H1 (cell line): ENCODE results near the gene RBP4. TPM values are rescaled to one million over a fixed set of nuclear protein-coding genes. Genes with fewer than 3 reads are reported as not detected.

ENCODE experiments used
- CTCF ChIA-PET: fragments of 300-600 bp; sonication (Branson Sonifier 250); formaldehyde crosslinking; loops from one replicate; lab custom pipeline; 2021; ENCODE audit not compliant: partially characterized antibody; lab: Charles Lee
- POLR2A ChIA-PET: fragments of 300-600 bp; sonication (Branson Sonifier 250); formaldehyde crosslinking; loops from one replicate; lab custom pipeline; 2021; ENCODE audit warnings: inconsistent platforms; ENCODE audit not compliant: partially characterized antibody; lab: Charles Lee
- DNase-seq, 2 experiments: peaks; one replicate each; pipeline versions ENCODE4 v3.0.0 to v3.0.0-alpha.2; 2010 to 2022; ENCODE audit warnings: low spot score in 2 of 2, low read depth in 1 of 2, mixed read lengths in 1 of 2
- FAIRE-seq: peaks from 2 replicates; lab custom pipeline; 2011; peaks lifted over from hg19 to GRCh38; lab: Jason Lieb, UNC
- H2AFZ ChIP-seq: 2 replicates; pipeline ENCODE4 v1.8.1; 2012; ENCODE audit warnings: low read length, inconsistent platforms
- H2AK5ac ChIP-seq: 2 replicates; pipeline ENCODE4 v1.6.1; 2013; ENCODE audit warnings: low read depth, low read length
- H2BK120ac ChIP-seq: replicated peaks from 2 replicates; pipeline ENCODE3; 2013; ENCODE audit warnings: low read depth, low read length, inconsistent platforms
- H2BK12ac ChIP-seq: 2 replicates; pipeline ENCODE4 v1.6.1; 2013; ENCODE audit warnings: low read depth, low read length
- H2BK15ac ChIP-seq: 2 replicates; pipeline ENCODE4 v1.6.1; 2013; ENCODE audit warnings: low read length
- H2BK20ac ChIP-seq: 2 replicates; pipeline ENCODE4 v1.6.1; 2013; ENCODE audit warnings: low read length
- H2BK5ac ChIP-seq: 2 replicates; pipeline ENCODE4 v1.6.1; 2013; ENCODE audit warnings: low read depth, low read length
- H3K14ac ChIP-seq: 2 replicates; pipeline ENCODE4 v1.6.1; 2013; ENCODE audit warnings: inconsistent platforms; ENCODE audit not compliant: insufficient read length
- H3K18ac ChIP-seq: 2 replicates; pipeline ENCODE4 v1.6.1; 2013; ENCODE audit warnings: low read length; ENCODE audit errors: extremely low read depth
- H3K23ac ChIP-seq: 2 replicates; pipeline ENCODE4 v1.6.1; 2013; ENCODE audit warnings: inconsistent platforms; ENCODE audit not compliant: insufficient read length
- H3K23me2 ChIP-seq: 2 replicates; pipeline ENCODE4 v1.6.1; 2013; ENCODE audit warnings: low read depth, low read length
- H3K27ac ChIP-seq: 2 replicates; pipeline ENCODE4 v1.6.1; 2011; ENCODE audit warnings: low read depth, low read length, inconsistent platforms
- H3K27me3 ChIP-seq, 4 experiments: replicated peaks in 1 of 4; 1 replicate in 1 of 4; 2 replicates in 3 of 4; pipeline versions ENCODE4 v1.6.1 to v1.8.1; 2011 to 2013; ENCODE audit warnings: low read length in 3 of 4, mild to moderate bottlenecking in 3 of 4, inconsistent platforms in 2 of 4, mixed read lengths in 2 of 4, moderate library complexity in 1 of 4; ENCODE audit not compliant: control insufficient read depth in 3 of 4, insufficient read depth in 3 of 4; ENCODE audit errors: extremely low read depth in 1 of 4
- H3K36me3 ChIP-seq, 4 experiments: 2 replicates each; pipeline versions ENCODE4 v1.6.1 to v1.8.1; 2011 to 2013; ENCODE audit warnings: mild to moderate bottlenecking in 4 of 4, low read length in 3 of 4, moderate library complexity in 2 of 4, control low read depth in 1 of 4, inconsistent platforms in 1 of 4; ENCODE audit not compliant: insufficient read depth in 4 of 4, control insufficient read depth in 2 of 4
- H3K4ac ChIP-seq: replicated peaks from 2 replicates; pipeline ENCODE3; 2013; ENCODE audit warnings: low read length, low read depth, mixed read lengths, inconsistent platforms; ENCODE audit not compliant: insufficient read length
- H3K4me1 ChIP-seq, 4 experiments: replicated peaks in 1 of 4; 1 replicate in 1 of 4; 2 replicates in 3 of 4; pipeline versions ENCODE4 v1.6.1 to v1.8.1; 2011 to 2013; ENCODE audit warnings: low read length in 3 of 4, inconsistent platforms in 2 of 4, mixed read lengths in 1 of 4; ENCODE audit not compliant: insufficient read depth in 4 of 4, control insufficient read depth in 3 of 4
- H3K4me2 ChIP-seq, 2 experiments: 2 replicates each; pipeline versions ENCODE4 v1.6.1 to v1.8.1; 2011 to 2013; ENCODE audit warnings: low read depth in 2 of 2, low read length in 2 of 2, control low read depth in 1 of 2, inconsistent platforms in 1 of 2, mild to moderate bottlenecking in 1 of 2; ENCODE audit not compliant: insufficient read depth in 1 of 2
- H3K4me3 ChIP-seq, 4 experiments: fragments of 200-600, 300-600 bp in 1 of 4; sonication (generic), shearing (Covaris generic), sonication (Bioruptor Twin) in 1 of 4; 2 replicates each; pipeline versions ENCODE4 v1.5.1 to v1.8.1; 2011 to 2016; ENCODE audit warnings: low read length in 4 of 4, low read depth in 3 of 4, control low read depth in 2 of 4, inconsistent platforms in 2 of 4, mild to moderate bottlenecking in 2 of 4, mixed read lengths in 1 of 4, moderate library complexity in 1 of 4; ENCODE audit not compliant: insufficient read depth in 2 of 4; ENCODE audit errors: extremely low read depth in 1 of 4
- H3K56ac ChIP-seq: replicated peaks from 2 replicates; pipeline ENCODE3; 2013; ENCODE audit warnings: low read depth, mild to moderate bottlenecking, mixed read lengths, low read length, inconsistent platforms; ENCODE audit not compliant: insufficient read length
- H3K79me1 ChIP-seq: 2 replicates; pipeline ENCODE4 v1.6.1; 2013; ENCODE audit warnings: low read depth, low read length, control low read depth
- H3K79me2 ChIP-seq, 2 experiments: 2 replicates each; pipeline versions ENCODE4 v1.6.1 to v1.8.1; 2012 to 2013; ENCODE audit warnings: low read length in 2 of 2, mild to moderate bottlenecking in 2 of 2, inconsistent platforms in 1 of 2; ENCODE audit not compliant: insufficient read depth in 2 of 2, control insufficient read depth in 1 of 2
- H3K9ac ChIP-seq, 4 experiments: replicated peaks in 1 of 4; 1 replicate in 1 of 4; 2 replicates in 3 of 4; pipeline versions ENCODE4 v1.6.1 to v1.8.1; 2011 to 2013; ENCODE audit warnings: low read depth in 3 of 4, low read length in 3 of 4, control low read depth in 2 of 4, mild to moderate bottlenecking in 2 of 4, moderate library complexity in 2 of 4, inconsistent platforms in 1 of 4; ENCODE audit errors: extremely low read depth in 1 of 4
- H3K9me3 ChIP-seq, 2 experiments: 2 replicates each; pipeline versions ENCODE4 v1.6.1 to v1.8.1; 2012 to 2013; ENCODE audit warnings: mild to moderate bottlenecking in 2 of 2, moderate library complexity in 2 of 2, control low read depth in 1 of 2, inconsistent platforms in 1 of 2, low read depth in 1 of 2, low read length in 1 of 2, mixed read lengths in 1 of 2; ENCODE audit not compliant: insufficient read depth in 2 of 2
- H4K20me1 ChIP-seq, 2 experiments: replicated peaks in 1 of 2; 2 replicates each; pipeline versions ENCODE3 to v1.8.1; 2011 to 2013; ENCODE audit warnings: inconsistent platforms in 2 of 2, low read length in 2 of 2, mild to moderate bottlenecking in 1 of 2; ENCODE audit not compliant: insufficient read depth in 2 of 2, control insufficient read depth in 1 of 2
- H4K5ac ChIP-seq: 2 replicates; pipeline ENCODE4 v1.6.1; 2013; ENCODE audit warnings: low read length, low read depth, mixed read lengths, inconsistent platforms; ENCODE audit not compliant: insufficient read length
- H4K8ac ChIP-seq: 2 replicates; pipeline ENCODE4 v1.8.0; 2013; ENCODE audit warnings: mild to moderate bottlenecking, moderate library complexity, low read length, inconsistent platforms; ENCODE audit not compliant: insufficient read depth; ENCODE audit errors: extremely low read depth
- H4K91ac ChIP-seq: replicated peaks from 2 replicates; pipeline ENCODE3; 2013; ENCODE audit warnings: low read length, mixed read lengths, inconsistent platforms; ENCODE audit not compliant: insufficient read length
- BCL11A ChIP-seq, 2 experiments: IDR thresholded peaks; one replicate each; pipeline ENCODE4 v1.6.1; 2011; ENCODE audit warnings: low read depth in 2 of 2, low read length in 2 of 2, mild to moderate bottlenecking in 2 of 2
- CREB1 ChIP-seq: IDR thresholded peaks from 2 replicates; pipeline ENCODE4 v1.6.1; 2012; ENCODE audit warnings: inconsistent platforms
- EGR1 ChIP-seq: IDR thresholded peaks from 2 replicates; pipeline ENCODE4 v1.6.1; 2011; ENCODE audit warnings: low read depth, low read length, borderline replicate concordance
- KDM4A ChIP-seq: IDR thresholded peaks from one replicate; pipeline ENCODE4 v1.7.1; 2012; ENCODE audit warnings: low read depth, mild to moderate bottlenecking, moderate library complexity, low read length, inconsistent platforms; ENCODE audit not compliant: severe bottlenecking
- KDM5A ChIP-seq: fragments of 200-600 bp; IDR thresholded peaks from 2 replicates; pipeline ENCODE4 v1.7.1; 2012; ENCODE audit warnings: mild to moderate bottlenecking, low read length, inconsistent platforms, mixed read lengths
- POLR2AphosphoS5 ChIP-seq: IDR thresholded peaks from 2 replicates; pipeline ENCODE4 v1.6.1; 2011; ENCODE audit warnings: low read depth, low read length
- RBBP5 ChIP-seq: IDR thresholded peaks from 2 replicates; pipeline ENCODE4 v1.7.1; 2012; ENCODE audit warnings: low read depth, mild to moderate bottlenecking, inconsistent platforms, low read length, moderate library complexity, borderline replicate concordance
- RXRA ChIP-seq: IDR thresholded peaks from 2 replicates; pipeline ENCODE4 v1.6.1; 2011; ENCODE audit warnings: low read depth, mild to moderate bottlenecking, low read length, moderate library complexity; ENCODE audit not compliant: insufficient read depth
- SUZ12 ChIP-seq: fragments of 200-600 bp; sonication (generic); IDR thresholded peaks from 2 replicates; pipeline ENCODE4 v1.6.1; 2012; ENCODE audit warnings: mild to moderate bottlenecking, inconsistent platforms, low read length, moderate library complexity, mixed read lengths
- USF2 ChIP-seq: IDR thresholded peaks from 2 replicates; pipeline ENCODE4 v1.6.1; 2011; ENCODE audit warnings: low read length, improper control_type of control experiment
- ZNF274 ChIP-seq: IDR thresholded peaks from 2 replicates; pipeline ENCODE4 v1.7.0; 2012; ENCODE audit warnings: low read length, borderline replicate concordance; ENCODE audit errors: extremely low read depth
- WGBS, 2 experiments: shearing (Covaris generic) in 1 of 2; methylation state at CpG; one replicate each; pipeline versions ENCODE4 v1.1.6 to v1.1.7; 2013 to 2015; ENCODE audit warnings: low lambda C conversion rate in 2 of 2, mixed read lengths in 2 of 2, inconsistent platforms in 1 of 2, low coverage in 1 of 2, missing lambda C conversion rate in 1 of 2; ENCODE audit not compliant: insufficient replicate concordance in 2 of 2, insufficient coverage in 1 of 2, insufficient read length in 1 of 2; ENCODE audit errors: extremely low coverage in 1 of 2, missing lambda C conversion rate in 1 of 2; 5-methylcytosine and 5-hydroxymethylcytosine counted together
- polyA plus RNA-seq, 7 experiments: library from polyadenylated mRNA; depleted of rRNA in 3 of 7; stranded (reverse) in 5 of 7; unstranded in 2 of 7; fragments of >200 nt in 5 of 7; fragments of 200-250 nt in 2 of 7; gene quantifications; 1 replicate in 5 of 7; 2 replicates in 1 of 7; 4 replicates in 1 of 7; pipeline versions ENCODE4 v1.2.1 to v1.2.3, GENCODE V29; 2011 to 2013; ENCODE audit warnings: missing spikeins in 2 of 7, mixed read lengths in 2 of 7
- total RNA-seq: library from RNA; stranded (reverse); fragmentation: NEBNext Ultra II Directional; extraction: Animal tissue kit (Norgen Biotek cat#: 25700); gene quantifications from 2 replicates; pipeline ENCODE4 v1.2.1, GENCODE V29; 2021

RBP4 gene
- total and polyA plus RNA-seq, 2 of the 8 experiments (the other 6 are each of a cell fraction or from before 2014, with no cell fraction given): 0.42 to 0.97 TPM

- no peak overlapping the region for H4K91ac ChIP-seq
- no peaks in the 10 kb centered on the region for H3K9me3 ChIP-seq
- no peaks in the 10 kb centered on the region for H3K79me2 ChIP-seq
- peaks cover 10 to 37% (median 29%) of the 10 kb centered on the region in 4 experiments for H3K27me3 ChIP-seq
- no peak overlapping the region for H4K5ac ChIP-seq
- no peak overlapping the region for H2BK12ac ChIP-seq
- no peak for DNase-seq
- no peak overlapping the region for H3K4me3 ChIP-seq
- H2BK20ac ChIP-seq: no peak overlapping the region
- no peak overlapping the region for H2BK5ac ChIP-seq
- H2AK5ac ChIP-seq: no peak overlapping the region
- no peak for FAIRE-seq
- H3K14ac ChIP-seq: no peak overlapping the region
- H3K79me1 ChIP-seq: no peaks in the 10 kb centered on the region
- no peak overlapping the region for H3K4ac ChIP-seq
- H2BK120ac ChIP-seq: no peak overlapping the region
- no peak overlapping the region for H3K4me2 ChIP-seq
- H4K8ac ChIP-seq: no peak overlapping the region
- ChIA-PET CTCF (interaction anchor here (0.6 to 1.3 kb wide), 3 partner anchors 17 to 196 kb away, joined by 3 to 4 read pairs (median 3); no protein-coding TSS in a partner anchor), POLR2A (no interaction called here)
- no peak overlapping the region for H3K18ac ChIP-seq
- peaks cover 0 to 1% (median 0%) of the 10 kb centered on the region in 4 experiments; a peak in 1 of 7 replicates for H3K4me1 ChIP-seq
- no peak overlapping the region for H2AFZ ChIP-seq
- H3K56ac ChIP-seq: no peak overlapping the region
- WGBS, 2 experiments: 87% methylated on average over 10 of the region's 10 CpGs; no CpG with 5 or more reads in 1 of the 2 experiments
- H2BK15ac ChIP-seq: no peak overlapping the region
- no peak overlapping the region for H3K27ac ChIP-seq
- no peak overlapping the region for H3K23ac ChIP-seq
- H3K36me3 ChIP-seq: no peaks in the 10 kb centered on the region
- no peaks in the 10 kb centered on the region for H4K20me1 ChIP-seq
- no peaks in the 10 kb centered on the region for H3K23me2 ChIP-seq
- H3K9ac ChIP-seq: no peak overlapping the region
- TF ChIP-seq SUZ12: no peak
- no peak for TF ChIP-seq ZNF274
- TF ChIP-seq CREB1: no peak
- no peak for TF ChIP-seq KDM4A
- TF ChIP-seq POLR2AphosphoS5: no peak
- TF ChIP-seq EGR1: no peak
- no peak for TF ChIP-seq RBBP5
- TF ChIP-seq USF2: no peak
- no peak for TF ChIP-seq RXRA
- TF ChIP-seq KDM5A: no peak
- no peak for TF ChIP-seq BCL11A (IDR thresholded peaks at IDR 0.05; ENCODE audit: low read depth in 2 of 2, low read length in 2 of 2)
These were observed 27.8 kb downstream of the RBP4 start for GRCh38 chr10:93573051-93573909.
